ENCODE measurements around the gene CLCNKB.

- TF ChIP-seq CTCF (IDR thresholded peaks at IDR 0.05) (peak in 3 of 6 experiments; percentile 71 to 89 (median 77)), POLR2A (IDR thresholded peaks at IDR 0.05) (no peak)
Observed at GRCh38 chr1:16073490-16074119, 30.0 kb downstream of the CLCNKB start, which contains the start of gene FAM131C.
